ENCODE measurements around the gene SOX13. TPM values are rescaled to one million over a fixed set of nuclear protein-coding genes. Genes with fewer than 3 reads are reported as not detected.
A peak's percentile ranks its signal among the peaks of the same experiment; 100 is the strongest.

The SOX13 gene
- total and polyA plus RNA-seq, 10 of the 15 experiments (the other 5 are each of a cell fraction or from before 2014, with no cell fraction given), result 0.04 to 0.31 (median 0.11) TPM; not detected in 7

- H3K9ac ChIP-seq (ENCODE audit: control insufficient read depth, insufficient read depth, low read length), result no peak overlapping the region
- no peak overlapping the region for H3K4me2 ChIP-seq (ENCODE audit: control insufficient read depth, insufficient read depth)
- no peaks in the 10 kb centered on the region for H3K4me1 ChIP-seq (ENCODE audit: control insufficient read depth, insufficient read depth, low read length)
- TF ChIP-seq ZNF622 (IDR thresholded peaks at IDR 0.05) (no peak), ZNF217 (IDR thresholded peaks at IDR 0.05) (no peak), ZBTB4 (CRISPR knock-in tag; IDR thresholded peaks at IDR 0.05) (no peak), MEF2A (IDR thresholded peaks at IDR 0.05; ENCODE audit: insufficient read depth, low read depth, low read length) (no peak), PAX8 (IDR thresholded peaks at IDR 0.05) (no peak), BHLHE40 (IDR thresholded peaks at IDR 0.05; ENCODE audit: borderline replicate concordance in 1 of 2, low read depth in 2 of 2, low read length in 1 of 2) (no peak), NFYB (IDR thresholded peaks at IDR 0.05; ENCODE audit: insufficient read depth, low read depth, low read length) (no peak), CBX3 (IDR thresholded peaks at IDR 0.05; ENCODE audit: borderline replicate concordance, low read depth) (no peak), JUNB (IDR thresholded peaks at IDR 0.05) (no peak), RCOR1 (conservative IDR thresholded peaks at IDR 0.05; ENCODE audit: low read depth, low read length) (no peak), IKZF1 (conservative IDR thresholded peaks at IDR 0.05) (no peak), RAD51 (IDR thresholded peaks at IDR 0.05) (no peak), ZNF384 (IDR thresholded peaks at IDR 0.05; ENCODE audit: borderline replicate concordance, low read depth, low read length) (no peak), MTA3 (IDR thresholded peaks at IDR 0.05; ENCODE audit: borderline replicate concordance, low read length) (no peak), MLLT1 (IDR thresholded peaks at IDR 0.05) (no peak)
- no peak for FAIRE-seq
- no peak overlapping the region for H2AFZ ChIP-seq (ENCODE audit: control insufficient read depth, low read depth, low read length)
- no TSS peak for BruUV-seq (replicated peaks)
- H4K20me1 ChIP-seq (ENCODE audit: control insufficient read depth, insufficient read depth), result no peaks in the 10 kb centered on the region; the same call in 1 of the 2 replicates
- H3K79me2 ChIP-seq (ENCODE audit: control insufficient read depth, insufficient read depth, low read length), result no peaks in the 10 kb centered on the region
- ChIA-PET SMC1A (ENCODE audit: uncharacterized antibody, unreplicated experiment) (no interaction called here), RAD21 (ENCODE audit: unreplicated experiment) (interaction anchor here (1.0 kb wide), 1 partner anchor 171 kb away, joined by 3 read pairs; no protein-coding TSS in a partner anchor), POLR2A (no interaction called here), CTCF (no interaction called here)
- no peak for DNase-seq (ENCODE audit: low read depth, low spot score)
- H3K4me3 ChIP-seq, result no peak overlapping the region
- 21% methylated on average over 10 of the region's 10 CpGs for WGBS (ENCODE audit: insufficient coverage, insufficient replicate concordance, low lambda C conversion rate, missing lambda C conversion rate)
- H3K27ac ChIP-seq (ENCODE audit: control insufficient read depth, insufficient read depth), result no peak overlapping the region
- intact Hi-C loops (cut with micrococcal nuclease; ENCODE audit: unreplicated experiment) (no loop called here), in situ Hi-C loops (cut with MboI) (no loop called here)
- peak; percentile 54; the same call in 2 of the 3 replicates for ATAC-seq
- H3K9me3 ChIP-seq (replicated peaks; ENCODE audit: control insufficient read depth, insufficient read depth, low read length), result no peaks in the 10 kb centered on the region; the same call in 2 of the 3 replicates
- no peaks in the 10 kb centered on the region for H3K27me3 ChIP-seq (replicated peaks in 1 of 2; ENCODE audit: control insufficient read depth in 2 of 2, insufficient read depth in 2 of 2, low read length in 1 of 2)
- H3K36me3 ChIP-seq (ENCODE audit: control insufficient read depth in 2 of 2, insufficient read depth in 2 of 2, low read length in 1 of 2), result no peaks in the 10 kb centered on the region
Observed at GRCh38 chr1:204041803-204042505, 31.0 kb upstream of the SOX13 start.
